Measurements from ENCODE around the gene TNNI3K. TPM values are rescaled to one million over a fixed set of nuclear protein-coding genes. Genes with fewer than 3 reads are reported as not detected.
"Not testable (repeated sequence)": the region's sequence is repeated elsewhere in the genome, so short reads cannot be mapped to it uniquely, and the experiment has no call there.

TNNI3K gene
- total RNA-seq, 2 experiments from 2014 or later, result 0.38 TPM; not detected in 1

GRCh38 chr1:74237035-74237434 lies 1.8 kb downstream of the TNNI3K start:
- ChIA-PET POLR2A (no interaction called here), CTCF (no interaction called here)
- H3K9me3 Mint-ChIP-seq, result peaks cover 3% of the 10 kb centered on the region
- no peak overlapping the region for H3K4me3 Mint-ChIP-seq
- no peaks in the 10 kb centered on the region for H3K27me3 Mint-ChIP-seq
- H3K36me3 Mint-ChIP-seq, result no peaks in the 10 kb centered on the region
- H3K27ac Mint-ChIP-seq, result no peak overlapping the region
- no peaks in the 10 kb centered on the region for H3K4me1 Mint-ChIP-seq (ENCODE audit: low read depth)
- intact Hi-C loops (cut with micrococcal nuclease), result no loop called here
- DNase-seq, result no peak

GRCh38 chr1:74237787-74238186 lies 2.6 kb downstream of the TNNI3K start:
- Mint-ChIP-seq H3K27me3 (no peaks in the 10 kb centered on the region), H3K36me3 (no peaks in the 10 kb centered on the region), H3K4me1 (ENCODE audit: low read depth) (no peaks in the 10 kb centered on the region), H3K4me3 (no peak overlapping the region), H3K27ac (no peak overlapping the region), H3K9me3 (no peaks in the 10 kb centered on the region)
- intact Hi-C loops (cut with micrococcal nuclease), result no loop called here
- ChIA-PET POLR2A (no interaction called here), CTCF (no interaction called here)
- DNase-seq, result no peak

DNA sequence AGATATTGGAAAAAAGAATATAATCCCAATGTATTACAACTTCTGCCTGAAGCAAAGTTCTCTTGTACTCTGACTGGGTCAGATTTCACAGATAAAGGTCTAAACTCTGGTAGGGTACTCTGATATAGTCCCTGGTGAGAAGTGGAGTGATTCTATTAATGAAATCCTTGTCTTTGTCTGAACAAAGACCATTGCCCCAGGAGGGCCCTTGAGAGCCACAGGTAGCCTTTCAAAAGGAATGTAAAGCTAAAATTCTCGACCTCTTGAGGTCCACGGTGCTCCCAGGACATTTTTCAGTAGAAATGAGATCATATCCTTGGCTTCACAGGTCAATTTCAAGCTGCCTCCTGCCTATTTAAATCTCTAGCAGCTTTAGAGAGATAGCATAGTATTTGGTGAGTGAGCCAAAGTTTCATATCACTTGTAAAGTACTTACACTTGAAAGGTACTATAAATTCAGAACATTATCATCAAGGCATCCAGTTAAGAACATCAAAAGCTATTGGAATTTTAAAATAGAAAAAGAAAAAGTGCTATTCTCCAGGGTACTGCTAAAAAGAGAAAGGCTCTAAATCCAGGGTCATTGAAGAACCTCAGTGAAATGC lies 10.1 kb downstream of the TNNI3K start:
- Mint-ChIP-seq H3K27me3 (no peaks in the 10 kb centered on the region), H3K4me1 (ENCODE audit: low read depth) (no peaks in the 10 kb centered on the region), H3K27ac (no peak overlapping the region), H3K9me3 (no peaks in the 10 kb centered on the region), H3K36me3 (no peaks in the 10 kb centered on the region), H3K4me3 (no peak overlapping the region)
- ChIA-PET POLR2A (no interaction called here), CTCF (no interaction called here)
- DNase-seq, result no peak
- intact Hi-C loops (cut with micrococcal nuclease), result no loop called here

GRCh38 chr1:74246315-74246714 lies 11.1 kb downstream of the TNNI3K start:
- Mint-ChIP-seq H3K27me3 (no peaks in the 10 kb centered on the region), H3K27ac (no peak overlapping the region), H3K9me3 (no peaks in the 10 kb centered on the region), H3K4me1 (ENCODE audit: low read depth) (no peaks in the 10 kb centered on the region), H3K36me3 (no peaks in the 10 kb centered on the region), H3K4me3 (no peak overlapping the region)
- ChIA-PET POLR2A (no interaction called here), CTCF (no interaction called here)
- intact Hi-C loops (cut with micrococcal nuclease), result no loop called here
- no peak for DNase-seq

- intact Hi-C loops (cut with micrococcal nuclease), result no loop called here
- H3K27me3 Mint-ChIP-seq, result no peaks in the 10 kb centered on the region
- POLR2A ChIA-PET, result no interaction called here
- no peaks in the 10 kb centered on the region for H3K4me1 Mint-ChIP-seq (ENCODE audit: low read depth)
- DNase-seq, result no peak
- no peak overlapping the region for H3K4me3 Mint-ChIP-seq
- H3K9me3 Mint-ChIP-seq, result no peaks in the 10 kb centered on the region
- CTCF ChIA-PET, result no interaction called here
- no peaks in the 10 kb centered on the region for H3K36me3 Mint-ChIP-seq
- no peak overlapping the region for H3K27ac Mint-ChIP-seq
Observed at GRCh38 chr1:74247881-74248528, 12.8 kb downstream of the TNNI3K start.

DNA sequence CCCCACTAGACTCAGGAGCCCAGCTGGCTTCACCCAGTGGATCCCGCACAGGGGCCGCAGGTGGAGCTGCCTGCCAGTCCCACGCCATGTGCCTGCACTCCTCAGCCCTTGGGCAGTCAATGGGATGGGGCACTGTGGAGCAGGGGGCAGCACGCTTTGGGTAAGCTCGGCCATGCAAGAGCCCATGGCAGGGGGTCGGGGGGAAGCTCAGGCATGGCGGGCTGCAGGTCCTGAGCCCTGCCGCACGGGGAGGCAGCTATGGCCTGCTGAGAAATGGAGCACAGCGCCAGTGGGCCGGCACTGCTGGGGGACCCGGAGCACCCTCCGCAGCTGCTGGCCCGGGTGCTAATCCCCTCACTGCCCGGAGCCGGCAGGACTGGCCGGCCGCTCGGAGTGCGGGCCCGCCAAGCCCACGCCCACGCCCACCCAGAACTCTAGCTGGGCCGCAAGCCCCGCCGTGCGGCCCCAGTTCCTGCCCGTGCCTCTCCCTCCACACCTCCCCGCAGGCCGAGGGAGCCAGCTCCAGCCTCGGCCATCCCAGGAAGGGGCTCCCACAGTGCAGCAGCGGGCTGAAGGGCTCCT lies 18.1 kb downstream of the TNNI3K start:
- POLR2A ChIA-PET; DNase-seq; CTCF ChIA-PET; H3K9me3 Mint-ChIP-seq; H3K27me3 Mint-ChIP-seq; H3K27ac Mint-ChIP-seq; intact Hi-C loops (cut with micrococcal nuclease); H3K4me3 Mint-ChIP-seq; H3K36me3 Mint-ChIP-seq; H3K4me1 Mint-ChIP-seq (ENCODE audit: low read depth): not testable (repeated sequence)

GRCh38 chr1:74266001-74266400 lies 30.8 kb downstream of the TNNI3K start:
- Mint-ChIP-seq H3K27me3 (no peaks in the 10 kb centered on the region), H3K36me3 (no peaks in the 10 kb centered on the region), H3K4me3 (no peak overlapping the region), H3K4me1 (ENCODE audit: low read depth) (no peaks in the 10 kb centered on the region), H3K27ac (no peak overlapping the region), H3K9me3 (no peaks in the 10 kb centered on the region)
- POLR2A ChIA-PET, result no interaction called here
- intact Hi-C loops (cut with micrococcal nuclease), result no loop called here
- no peak for DNase-seq
- CTCF ChIA-PET, result no interaction called here

DNA sequence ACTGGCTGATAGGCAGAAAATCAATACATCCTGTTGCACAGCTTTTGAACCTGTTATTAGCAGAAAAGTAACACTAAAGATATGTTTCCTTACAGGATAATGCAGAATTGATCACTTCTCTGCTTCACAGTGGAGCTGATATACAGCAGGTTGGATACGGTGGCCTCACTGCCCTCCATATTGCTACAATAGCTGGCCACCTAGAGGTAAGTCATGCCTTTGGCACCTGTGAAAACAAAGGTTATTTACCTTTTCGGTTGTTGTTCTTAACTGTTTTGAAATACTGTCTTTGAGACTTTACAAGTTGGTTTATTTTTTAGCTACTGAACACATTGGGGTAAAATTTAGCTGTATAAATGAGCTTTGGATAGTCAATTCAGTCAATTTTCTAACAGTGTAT lies 36.3 kb downstream of the TNNI3K start:
- Mint-ChIP-seq H3K4me3 (no peak overlapping the region), H3K27me3 (no peaks in the 10 kb centered on the region), H3K27ac (no peak overlapping the region), H3K4me1 (ENCODE audit: low read depth) (no peaks in the 10 kb centered on the region), H3K9me3 (no peaks in the 10 kb centered on the region), H3K36me3 (no peaks in the 10 kb centered on the region)
- intact Hi-C loops (cut with micrococcal nuclease), result no loop called here
- no peak for DNase-seq
- POLR2A ChIA-PET, result no interaction called here
- CTCF ChIA-PET, result no interaction called here

- POLR2A ChIA-PET, result no interaction called here
- Mint-ChIP-seq H3K27ac (no peak overlapping the region), H3K27me3 (no peaks in the 10 kb centered on the region), H3K36me3 (no peaks in the 10 kb centered on the region), H3K4me3 (no peak overlapping the region), H3K9me3 (no peaks in the 10 kb centered on the region), H3K4me1 (ENCODE audit: low read depth) (no peaks in the 10 kb centered on the region)
- intact Hi-C loops (cut with micrococcal nuclease), result no loop called here
- DNase-seq, result no peak
- CTCF ChIA-PET, result no interaction called here
Observed at GRCh38 chr1:74280642-74281396, 45.6 kb downstream of the TNNI3K start.

GRCh38 chr1:74286414-74286813 lies 51.2 kb downstream of the TNNI3K start:
- Mint-ChIP-seq H3K36me3 (no peaks in the 10 kb centered on the region), H3K27me3 (no peaks in the 10 kb centered on the region), H3K4me1 (ENCODE audit: low read depth) (no peaks in the 10 kb centered on the region), H3K27ac (no peak overlapping the region), H3K4me3 (no peak overlapping the region), H3K9me3 (peaks cover 7% of the 10 kb centered on the region)
- DNase-seq, result no peak
- CTCF ChIA-PET, result no interaction called here
- POLR2A ChIA-PET, result no interaction called here
- intact Hi-C loops (cut with micrococcal nuclease), result no loop called here

- no peaks in the 10 kb centered on the region for H3K27me3 Mint-ChIP-seq
- no peak overlapping the region for H3K4me3 Mint-ChIP-seq
- H3K4me1 Mint-ChIP-seq (ENCODE audit: low read depth), result no peaks in the 10 kb centered on the region
- ChIA-PET CTCF (no interaction called here), POLR2A (no interaction called here)
- intact Hi-C loops (cut with micrococcal nuclease), result no loop called here
- no peaks in the 10 kb centered on the region for H3K36me3 Mint-ChIP-seq
- peaks cover 2% of the 10 kb centered on the region for H3K9me3 Mint-ChIP-seq
- H3K27ac Mint-ChIP-seq, result no peak overlapping the region
- no peak for DNase-seq
Observed at GRCh38 chr1:74314438-74314837, 79.3 kb downstream of the TNNI3K start.

GRCh38 chr1:74316302-74316701 lies 81.1 kb downstream of the TNNI3K start:
- H3K4me3 Mint-ChIP-seq, result no peak overlapping the region

DNA sequence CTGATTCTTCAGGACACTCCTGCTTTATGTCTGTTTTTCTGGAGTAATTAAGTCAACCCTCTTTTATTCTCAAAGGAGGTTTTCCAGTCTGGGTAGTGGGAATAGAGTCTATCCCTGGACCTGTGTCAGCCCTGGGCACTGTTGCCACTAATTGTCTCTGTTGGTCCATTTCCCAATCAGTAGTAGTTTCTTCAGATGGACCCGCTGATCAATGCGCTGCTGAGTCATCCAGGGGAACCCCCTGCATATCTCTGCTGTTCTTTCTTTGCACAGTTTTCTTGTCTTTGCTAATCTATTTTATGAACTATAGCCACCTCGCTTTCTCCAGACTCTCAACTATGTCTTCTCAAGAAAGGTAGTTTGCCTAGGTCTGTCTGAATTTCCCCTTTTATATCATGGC lies 82.5 kb downstream of the TNNI3K start:
- ChIA-PET CTCF (no interaction called here), POLR2A (no interaction called here)
- H3K27me3 Mint-ChIP-seq, result no peaks in the 10 kb centered on the region
- H3K9me3 Mint-ChIP-seq, result no peaks in the 10 kb centered on the region
- no peak for DNase-seq
- no peak overlapping the region for H3K27ac Mint-ChIP-seq
- H3K4me1 Mint-ChIP-seq (ENCODE audit: low read depth), result no peaks in the 10 kb centered on the region
- intact Hi-C loops (cut with micrococcal nuclease), result no loop called here
- H3K36me3 Mint-ChIP-seq, result no peaks in the 10 kb centered on the region
- no peak overlapping the region for H3K4me3 Mint-ChIP-seq

More at GRCh38 chr1:74316302-74316701, 81.1 kb downstream of the TNNI3K start:
- no peaks in the 10 kb centered on the region for H3K4me1 Mint-ChIP-seq (ENCODE audit: low read depth)
- H3K27ac Mint-ChIP-seq, result no peak overlapping the region
- POLR2A ChIA-PET, result no interaction called here
- no peaks in the 10 kb centered on the region for H3K36me3 Mint-ChIP-seq
- H3K9me3 Mint-ChIP-seq, result no peaks in the 10 kb centered on the region
- no peak for DNase-seq
- CTCF ChIA-PET, result no interaction called here
- intact Hi-C loops (cut with micrococcal nuclease), result no loop called here
- no peaks in the 10 kb centered on the region for H3K27me3 Mint-ChIP-seq
